Activated CD4-positive, CD25-positive, alpha-beta regulatory T cell (primary cell): ENCODE measurements around the gene AKT1S1.

Experiments used
- DNase-seq, 4 experiments: peaks; one replicate each; lab custom pipeline; 2025; lab: John Stamatoyannopoulos, UW

The AKT1S1 gene

GRCh38 chr19:49854378-49855263 lies 22.5 kb downstream of the AKT1S1 start:
- DNase-seq, result no peak

- no peak for DNase-seq
These were observed 23.2 kb downstream of the AKT1S1 start for GRCh38 chr19:49853852-49854377.

- no peak for DNase-seq
These were observed 24.5 kb downstream of the AKT1S1 start for GRCh38 chr19:49852631-49853126.

- DNase-seq, result peak in 1 of 4 experiments; percentile 27
These were observed 25.5 kb downstream of the AKT1S1 start for GRCh38 chr19:49851456-49852259.

GRCh38 chr19:49850487-49851342 lies 26.4 kb downstream of the AKT1S1 start, which contains the start of gene PTOV1:
TSS of gene PTOV1 (plus strand) at chr19:49851159.
- peak; percentile 72 to 76 (median 75) for DNase-seq

- DNase-seq, result no peak
These were observed 27.0 kb downstream of the AKT1S1 start for GRCh38 chr19:49850221-49850486.

- no peak for DNase-seq
These were observed 27.5 kb downstream of the AKT1S1 start for GRCh38 chr19:49849433-49850220.

- no peak for DNase-seq
These were observed 28.2 kb downstream of the AKT1S1 start for GRCh38 chr19:49848938-49849337.

- no peak for DNase-seq
These were observed 29.1 kb downstream of the AKT1S1 start for GRCh38 chr19:49847731-49848696.

- no peak for DNase-seq
These were observed 30.7 kb downstream of the AKT1S1 start for GRCh38 chr19:49846408-49846807.

GRCh38 chr19:49845414-49845813 lies 31.7 kb downstream of the AKT1S1 start:
- DNase-seq, result no peak

- no peak for DNase-seq
These were observed 32.7 kb downstream of the AKT1S1 start for GRCh38 chr19:49844138-49845095.

- no peak for DNase-seq
These were observed 33.9 kb downstream of the AKT1S1 start for GRCh38 chr19:49843265-49843664.

- no peak for DNase-seq
These were observed 36.4 kb downstream of the AKT1S1 start for GRCh38 chr19:49840736-49841249.

GRCh38 chr19:49840321-49840720 lies 36.8 kb downstream of the AKT1S1 start:
- DNase-seq, result no peak

- no peak for DNase-seq
These were observed 37.4 kb downstream of the AKT1S1 start for GRCh38 chr19:49839713-49840112.

- DNase-seq, result no peak
These were observed 38.1 kb downstream of the AKT1S1 start for GRCh38 chr19:49838885-49839588.

GRCh38 chr19:49837425-49837824 lies 39.7 kb downstream of the AKT1S1 start:
- no peak for DNase-seq
